ENCODE measurements around the gene PIGU.

Gene PIGU

DNA sequence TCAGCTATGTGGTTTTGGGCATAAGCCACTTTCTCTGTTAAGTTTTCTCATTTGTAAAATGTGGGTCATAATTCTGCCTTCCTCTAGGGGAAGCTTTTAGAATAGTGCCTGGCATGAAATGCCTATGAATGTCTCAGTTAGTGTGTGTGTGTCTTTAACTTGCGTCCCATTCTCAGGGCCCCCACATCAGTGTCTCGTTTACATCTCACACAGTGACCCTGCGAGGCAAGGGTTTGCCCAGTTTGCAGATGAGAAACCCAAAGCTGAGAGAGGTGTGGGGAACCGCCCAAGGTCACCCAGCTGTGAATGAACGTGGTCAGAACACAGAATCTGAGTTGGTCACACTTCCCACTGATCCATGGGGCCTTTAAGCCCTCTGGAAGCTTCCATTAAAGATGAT is 146.6 kb downstream of the PIGU start:
- H3K9me2 ChIP-seq (replicated peaks; ENCODE audit: insufficient read depth, low read length): no peaks in the 10 kb centered on the region
- H3K79me2 ChIP-seq (ENCODE audit: insufficient read depth, low read length): peaks cover 1% of the 10 kb centered on the region; the same call in 1 of the 2 replicates
- no peak overlapping the region for H3K4me3 ChIP-seq (ENCODE audit: insufficient read depth, low read length, poor library complexity, severe bottlenecking)
- H3K9ac ChIP-seq (ENCODE audit: low read length): no peak overlapping the region
- H3K36me3 ChIP-seq (ENCODE audit: low read length): no peaks in the 10 kb centered on the region
- no peak overlapping the region for H3K4me2 ChIP-seq (ENCODE audit: low read depth, low read length, poor library complexity, severe bottlenecking)
- H4K20me1 ChIP-seq (ENCODE audit: low read depth, low read length): no peaks in the 10 kb centered on the region
- H3K9me3 ChIP-seq (ENCODE audit: insufficient read depth, low read length): no peaks in the 10 kb centered on the region
- H3K27ac ChIP-seq (ENCODE audit: low read depth, low read length): no peak overlapping the region
- TF ChIP-seq EZH2phosphoT487 (conservative IDR thresholded peaks at IDR 0.05; ENCODE audit: low read length): no peak
- TF ChIP-seq, protein P1, sequence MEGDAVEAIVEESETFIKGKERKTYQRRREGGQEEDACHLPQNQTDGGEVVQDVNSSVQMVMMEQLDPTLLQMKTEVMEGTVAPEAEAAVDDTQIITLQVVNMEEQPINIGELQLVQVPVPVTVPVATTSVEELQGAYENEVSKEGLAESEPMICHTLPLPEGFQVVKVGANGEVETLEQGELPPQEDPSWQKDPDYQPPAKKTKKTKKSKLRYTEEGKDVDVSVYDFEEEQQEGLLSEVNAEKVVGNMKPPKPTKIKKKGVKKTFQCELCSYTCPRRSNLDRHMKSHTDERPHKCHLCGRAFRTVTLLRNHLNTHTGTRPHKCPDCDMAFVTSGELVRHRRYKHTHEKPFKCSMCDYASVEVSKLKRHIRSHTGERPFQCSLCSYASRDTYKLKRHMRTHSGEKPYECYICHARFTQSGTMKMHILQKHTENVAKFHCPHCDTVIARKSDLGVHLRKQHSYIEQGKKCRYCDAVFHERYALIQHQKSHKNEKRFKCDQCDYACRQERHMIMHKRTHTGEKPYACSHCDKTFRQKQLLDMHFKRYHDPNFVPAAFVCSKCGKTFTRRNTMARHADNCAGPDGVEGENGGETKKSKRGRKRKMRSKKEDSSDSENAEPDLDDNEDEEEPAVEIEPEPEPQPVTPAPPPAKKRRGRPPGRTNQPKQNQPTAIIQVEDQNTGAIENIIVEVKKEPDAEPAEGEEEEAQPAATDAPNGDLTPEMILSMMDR (IDR thresholded peaks at IDR 0.05; ENCODE audit: insufficient read depth, low read length, poor library complexity, severe bottlenecking): no peak
- H3K27me3 ChIP-seq (ENCODE audit: low read length): no peaks in the 10 kb centered on the region
- no peak overlapping the region for H2AFZ ChIP-seq (ENCODE audit: low read depth, low read length, severe bottlenecking)
- H3F3A ChIP-seq (ENCODE audit: insufficient read depth): no peaks in the 10 kb centered on the region

DNA sequence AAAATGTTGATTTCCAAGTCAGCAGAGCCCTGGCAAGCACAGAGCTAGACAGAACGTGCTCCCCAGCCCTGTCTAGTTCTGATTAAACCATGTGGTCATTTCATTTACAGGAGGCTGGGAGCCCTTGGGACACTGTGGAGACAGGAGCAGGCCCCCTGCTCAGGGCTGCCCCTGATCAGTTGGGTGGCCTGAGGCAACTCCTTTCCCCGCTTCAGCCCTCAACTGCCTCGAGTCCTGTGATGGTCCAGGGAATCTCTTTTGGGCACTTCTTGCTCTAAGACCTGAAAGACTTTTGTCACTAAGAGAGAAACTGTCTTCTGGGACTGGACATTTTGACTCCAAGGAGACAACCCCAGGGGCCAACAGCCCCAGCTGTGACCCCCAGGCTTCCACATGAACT is 147.2 kb downstream of the PIGU start:
- Histone ChIP-seq H3K9me2 (replicated peaks; ENCODE audit: insufficient read depth, low read length) (no peaks in the 10 kb centered on the region), H3K27ac (ENCODE audit: low read depth, low read length) (no peak overlapping the region), H3K4me2 (ENCODE audit: low read depth, low read length, poor library complexity, severe bottlenecking) (no peak overlapping the region), H3F3A (ENCODE audit: insufficient read depth) (no peaks in the 10 kb centered on the region), H4K20me1 (ENCODE audit: low read depth, low read length) (no peaks in the 10 kb centered on the region), H3K27me3 (ENCODE audit: low read length) (no peaks in the 10 kb centered on the region), H3K79me2 (ENCODE audit: insufficient read depth, low read length) (peaks cover 7% of the 10 kb centered on the region), H3K4me3 (ENCODE audit: insufficient read depth, low read length, poor library complexity, severe bottlenecking) (no peak overlapping the region), H3K9me3 (ENCODE audit: insufficient read depth, low read length) (no peaks in the 10 kb centered on the region), H2AFZ (ENCODE audit: low read depth, low read length, severe bottlenecking) (no peak overlapping the region), H3K36me3 (ENCODE audit: low read length) (no peaks in the 10 kb centered on the region), H3K9ac (ENCODE audit: low read length) (no peak overlapping the region)
- TF ChIP-seq, protein P1 (IDR thresholded peaks at IDR 0.05; ENCODE audit: insufficient read depth, low read length, poor library complexity, severe bottlenecking): no peak
- TF ChIP-seq EZH2phosphoT487 (conservative IDR thresholded peaks at IDR 0.05; ENCODE audit: low read length): no peak

DNA sequence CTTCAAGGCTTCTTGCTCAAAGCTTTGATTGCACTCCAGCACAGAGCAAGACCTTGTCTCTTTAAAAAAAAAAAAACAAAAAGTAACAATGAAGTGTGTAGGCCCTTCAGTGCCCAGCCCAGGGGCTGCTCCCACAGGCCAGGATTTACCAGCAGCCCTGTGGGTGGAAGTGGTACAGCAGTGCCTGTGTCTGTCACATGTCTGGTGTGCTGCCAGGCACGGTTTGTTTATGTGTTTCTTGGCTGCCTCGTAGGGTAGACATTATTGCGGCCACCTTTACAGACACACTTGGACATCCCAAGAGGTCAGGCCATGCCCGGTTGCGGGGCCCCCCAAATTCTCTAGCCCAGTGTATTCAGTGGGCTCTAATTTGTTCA is 148.0 kb downstream of the PIGU start:
- no peaks in the 10 kb centered on the region for H3F3A ChIP-seq (ENCODE audit: insufficient read depth)
- H3K27me3 ChIP-seq (ENCODE audit: low read length): no peaks in the 10 kb centered on the region
- H2AFZ ChIP-seq (ENCODE audit: low read depth, low read length, severe bottlenecking): no peak overlapping the region
- H3K36me3 ChIP-seq (ENCODE audit: low read length): no peaks in the 10 kb centered on the region
- H3K9ac ChIP-seq (ENCODE audit: low read length): no peak overlapping the region
- peaks cover 16% of the 10 kb centered on the region for H3K79me2 ChIP-seq (ENCODE audit: insufficient read depth, low read length)
- H3K4me3 ChIP-seq (ENCODE audit: insufficient read depth, low read length, poor library complexity, severe bottlenecking): no peak overlapping the region
- no peak overlapping the region for H3K4me2 ChIP-seq (ENCODE audit: low read depth, low read length, poor library complexity, severe bottlenecking)
- TF ChIP-seq, protein P1 (IDR thresholded peaks at IDR 0.05; ENCODE audit: insufficient read depth, low read length, poor library complexity, severe bottlenecking): no peak
- no peak for TF ChIP-seq EZH2phosphoT487 (conservative IDR thresholded peaks at IDR 0.05; ENCODE audit: low read length)
- no peaks in the 10 kb centered on the region for H3K9me2 ChIP-seq (replicated peaks; ENCODE audit: insufficient read depth, low read length)
- H3K9me3 ChIP-seq (ENCODE audit: insufficient read depth, low read length): no peaks in the 10 kb centered on the region
- H4K20me1 ChIP-seq (ENCODE audit: low read depth, low read length): no peaks in the 10 kb centered on the region
- H3K27ac ChIP-seq (ENCODE audit: low read depth, low read length): no peak overlapping the region
